AML-193 (cell line): Measurements from ENCODE around the gene SBK3.
"Not testable (repeated sequence)": the region's sequence is repeated elsewhere in the genome, so short reads cannot be mapped to it uniquely, and the experiment has no call there.

Source experiments
- DNase-seq, 2 experiments: peaks; one replicate each; lab custom pipeline; 2025; lab: John Stamatoyannopoulos, UW

Gene SBK3

GRCh38 chr19:55516878-55517620, 28.3 kb downstream of the SBK3 start:
- DNase-seq, result peak; percentile 80 to 82

- DNase-seq, result no peak
Measured at GRCh38 chr19:55508120-55508519, 37.2 kb downstream of the SBK3 start.

GRCh38 chr19:55504981-55505380, 40.4 kb downstream of the SBK3 start:
- DNase-seq, result no peak

- DNase-seq, result no peak
Measured at GRCh38 chr19:55504252-55504603, 41.1 kb downstream of the SBK3 start.

GRCh38 chr19:55503502-55504251, 41.7 kb downstream of the SBK3 start:
- peak; percentile 53 to 64 for DNase-seq

GRCh38 chr19:55503157-55503501, 42.2 kb downstream of the SBK3 start:
- no peak for DNase-seq

GRCh38 chr19:55502197-55502952, 43.0 kb downstream of the SBK3 start:
- no peak for DNase-seq

- no peak for DNase-seq
Measured at GRCh38 chr19:55500368-55500952, 44.9 kb downstream of the SBK3 start.

GRCh38 chr19:55498246-55498840, 47.0 kb downstream of the SBK3 start:
- DNase-seq, result no peak

- DNase-seq, result no peak
Measured at GRCh38 chr19:55497763-55498162, 47.6 kb downstream of the SBK3 start.

GRCh38 chr19:55496820-55497219, 48.5 kb downstream of the SBK3 start:
- not testable (repeated sequence) for DNase-seq

- DNase-seq, result no peak
Measured at GRCh38 chr19:55495646-55496349, 49.5 kb downstream of the SBK3 start.

GRCh38 chr19:55494172-55494761, 51.1 kb downstream of the SBK3 start:
- DNase-seq, result no peak

- no peak for DNase-seq
Measured at GRCh38 chr19:55493645-55494171, 51.6 kb downstream of the SBK3 start.

- DNase-seq, result no peak
Measured at GRCh38 chr19:55493052-55493644, 52.2 kb downstream of the SBK3 start.

- no peak for DNase-seq
Measured at GRCh38 chr19:55492362-55492944, 52.9 kb downstream of the SBK3 start.

GRCh38 chr19:55491546-55492360, 53.6 kb downstream of the SBK3 start:
- no peak for DNase-seq
